ENCODE measurements around the gene CEP78. TPM values are rescaled to one million over a fixed set of nuclear protein-coding genes. Genes with fewer than 3 reads are reported as not detected.

Gene CEP78
- total RNA-seq, 1 donor from 2014 or later: 59.5 TPM

DNA sequence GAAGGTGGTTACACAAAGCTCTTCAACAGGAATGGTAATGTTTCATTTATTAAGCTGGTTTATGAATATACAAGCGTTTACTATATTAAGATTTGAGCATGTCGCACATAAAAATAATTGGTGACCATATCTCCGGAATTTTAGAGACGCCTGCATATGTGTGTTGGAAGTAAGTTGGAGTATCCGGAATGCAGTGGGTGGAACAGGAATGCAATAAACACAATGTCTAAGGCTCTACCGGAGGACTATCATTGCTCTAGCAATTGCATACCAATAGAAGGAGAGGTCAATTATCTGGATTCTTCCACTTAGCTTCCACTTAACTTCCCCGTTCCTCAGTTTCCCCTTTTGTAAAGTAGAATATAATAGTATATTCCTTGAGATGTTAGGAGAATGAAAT is 1.1 kb upstream of the CEP78 start:
- peaks cover 3% of the 10 kb centered on the region for H3K36me3 Mint-ChIP-seq (ENCODE audit: insufficient read depth)

GRCh38 chr9:78235256-78235761 is 566 bp upstream of the CEP78 start:
- H3K4me3 Mint-ChIP-seq (ENCODE audit: low read depth): peak overlapping the region; percentile 91
- H3K27ac Mint-ChIP-seq: peak overlapping the region; percentile 96
- no peaks in the 10 kb centered on the region for H3K27me3 Mint-ChIP-seq
- H3K36me3 Mint-ChIP-seq (ENCODE audit: insufficient read depth): peaks cover 5% of the 10 kb centered on the region
- H3K9me3 Mint-ChIP-seq (ENCODE audit: low read depth): no peaks in the 10 kb centered on the region
- peaks cover 17% of the 10 kb centered on the region for H3K4me1 Mint-ChIP-seq (ENCODE audit: low read depth)
- no peak for DNase-seq (ENCODE audit: low spot score, unreplicated experiment)
- TF ChIP-seq CTCF (IDR thresholded peaks at IDR 0.05; ENCODE audit: unreplicated experiment): no peak

More for the DNA sequence above, 1.1 kb upstream of the CEP78 start:
- TF ChIP-seq CTCF (IDR thresholded peaks at IDR 0.05; ENCODE audit: unreplicated experiment): no peak
- Mint-ChIP-seq H3K27ac (peak overlapping the region; percentile 96), H3K27me3 (no peaks in the 10 kb centered on the region), H3K9me3 (ENCODE audit: low read depth) (no peaks in the 10 kb centered on the region), H3K4me3 (ENCODE audit: low read depth) (peak overlapping the region; percentile 91), H3K4me1 (ENCODE audit: low read depth) (peaks cover 17% of the 10 kb centered on the region)
- DNase-seq (ENCODE audit: low spot score, unreplicated experiment): no peak

GRCh38 chr9:78236551-78236910 is 656 bp downstream of the CEP78 start:
- peaks cover 17% of the 10 kb centered on the region for H3K4me1 Mint-ChIP-seq (ENCODE audit: low read depth)
- H3K9me3 Mint-ChIP-seq (ENCODE audit: low read depth): no peaks in the 10 kb centered on the region
- H3K27me3 Mint-ChIP-seq: no peaks in the 10 kb centered on the region
- peak overlapping the region; percentile 95 for H3K27ac Mint-ChIP-seq
- DNase-seq (ENCODE audit: low spot score, unreplicated experiment): no peak
- H3K36me3 Mint-ChIP-seq (ENCODE audit: insufficient read depth): peaks cover 9% of the 10 kb centered on the region
- TF ChIP-seq CTCF (IDR thresholded peaks at IDR 0.05; ENCODE audit: unreplicated experiment): no peak
- H3K4me3 Mint-ChIP-seq (ENCODE audit: low read depth): peak overlapping the region; percentile 91

GRCh38 chr9:78238046-78239038 is 2.5 kb downstream of the CEP78 start:
- peaks cover 11% of the 10 kb centered on the region for H3K36me3 Mint-ChIP-seq (ENCODE audit: insufficient read depth)
- H3K9me3 Mint-ChIP-seq (ENCODE audit: low read depth): no peaks in the 10 kb centered on the region
- no peaks in the 10 kb centered on the region for H3K27me3 Mint-ChIP-seq
- no peak for TF ChIP-seq CTCF (IDR thresholded peaks at IDR 0.05; ENCODE audit: unreplicated experiment)
- peak overlapping the region; percentile 48 for H3K4me3 Mint-ChIP-seq (ENCODE audit: low read depth)
- DNase-seq (ENCODE audit: low spot score, unreplicated experiment): no peak
- H3K27ac Mint-ChIP-seq: no peak overlapping the region
- H3K4me1 Mint-ChIP-seq (ENCODE audit: low read depth): peaks cover 17% of the 10 kb centered on the region

DNA sequence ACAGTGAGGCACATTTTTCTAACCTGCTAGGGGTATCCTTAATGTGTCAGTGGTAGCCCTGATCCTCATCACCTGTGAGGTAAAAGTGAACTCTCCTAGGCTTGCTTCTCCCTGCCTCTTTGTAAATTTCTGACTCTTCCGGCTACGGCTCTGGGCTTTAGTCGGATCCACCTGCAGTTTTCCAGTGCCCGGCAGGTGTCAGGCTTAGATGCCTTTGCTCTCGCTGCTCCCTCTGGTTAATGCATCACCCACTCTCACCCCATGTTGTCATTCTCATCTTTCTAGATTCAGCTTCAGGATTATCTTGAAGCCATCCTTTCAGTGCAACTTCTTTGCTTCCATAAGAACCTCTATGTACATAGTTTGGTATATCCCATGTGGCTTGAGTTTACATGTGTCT is 3.6 kb downstream of the CEP78 start:
- H3K9me3 Mint-ChIP-seq (ENCODE audit: low read depth): no peaks in the 10 kb centered on the region
- no peak for DNase-seq (ENCODE audit: low spot score, unreplicated experiment)
- peaks cover 13% of the 10 kb centered on the region for H3K36me3 Mint-ChIP-seq (ENCODE audit: insufficient read depth)
- peaks cover 17% of the 10 kb centered on the region for H3K4me1 Mint-ChIP-seq (ENCODE audit: low read depth)
- H3K4me3 Mint-ChIP-seq (ENCODE audit: low read depth): peak overlapping the region; percentile 2
- no peaks in the 10 kb centered on the region for H3K27me3 Mint-ChIP-seq
- H3K27ac Mint-ChIP-seq: no peak overlapping the region
- TF ChIP-seq CTCF (IDR thresholded peaks at IDR 0.05; ENCODE audit: unreplicated experiment): peak; percentile 51
